Psoas muscle (tissue), 8 donors: ENCODE measurements around the gene MRPL24. TPM values are rescaled to one million over a fixed set of nuclear protein-coding genes. Genes with fewer than 3 reads are reported as not detected.

Experiments
- ATAC-seq, 4 donors: fragments of 200-7000 bp; cut with Tn5 transposase; one replicate each; pipeline ENCODE4 v1.9.1; 2020; ENCODE audit warnings: moderate library complexity in 3 of 4, mild to moderate bottlenecking in 2 of 4
- DNase-seq, 2 donors: peaks; one replicate each; pipeline ENCODE4 v3.0.0-alpha.2; 2020
- H3K27ac ChIP-seq: fragments of 200-600 bp; one replicate; pipeline ENCODE4 v1.8.0; 2022
- H3K27me3 ChIP-seq, 3 donors: fragments of 200-600 bp in 1 of 3; one replicate each; pipeline versions ENCODE4 v1.6.1 to v1.8.0; 2013 to 2022; ENCODE audit warnings: low read length in 2 of 3, mild to moderate bottlenecking in 2 of 3, moderate library complexity in 1 of 3; ENCODE audit not compliant: insufficient read depth in 3 of 3
- H3K36me3 ChIP-seq, 2 donors: fragments of 200-600 bp in 1 of 2; one replicate each; pipeline versions ENCODE4 v1.6.1 to v1.8.0; 2013 to 2022; ENCODE audit warnings: low read depth in 1 of 2, mild to moderate bottlenecking in 1 of 2, moderate library complexity in 1 of 2; ENCODE audit not compliant: insufficient read depth in 1 of 2
- H3K4me1 ChIP-seq: fragments of 200-600 bp; one replicate; pipeline ENCODE4 v1.8.0; 2022
- H3K4me3 ChIP-seq: fragments of 200-600 bp; one replicate; pipeline ENCODE4 v1.8.0; 2022; ENCODE audit warnings: mild to moderate bottlenecking
- H3K9me3 ChIP-seq: fragments of 200-600 bp; one replicate; pipeline ENCODE4 v1.8.0; 2022
- CTCF ChIP-seq: fragments of 200-600 bp; IDR thresholded peaks from one replicate; pipeline ENCODE4 v1.8.0; 2022; ENCODE audit warnings: antibody characterized with exemption
- WGBS, 3 donors: extraction: QIAGEN DNeasy Blood & Tissue Kit; methylation state at CpG; one replicate each; pipeline versions ENCODE4 v1.1.6 to v1.1.7; 2013; 5-methylcytosine and 5-hydroxymethylcytosine counted together
- intact Hi-C, 2 donors: fragments of 100-400 bp; cut with DNase I; formaldehyde crosslinking; loops; one replicate each; pipeline versions ENCODE4 v1.11.0 to v1.14.2; 2022
- polyA plus RNA-seq, 3 donors: library from polyadenylated mRNA; stranded (reverse); fragments of 200-250 nt; gene quantifications; one replicate each; pipeline ENCODE4 v1.2.3, GENCODE V29; 2013
- total RNA-seq, 4 donors: library from RNA; stranded (reverse); fragmentation: NEBNext Ultra II Directional in 2 of 4; extraction: Animal tissue kit (Norgen Biotek cat#: 25700) in 2 of 4; gene quantifications; one replicate each; pipeline versions ENCODE4 v1.2.1 to v1.2.4, GENCODE V29; 2021 to 2023
- donor health status: healthy with polysubstance abuse.
- donor health status: DM: no; HTN: no; CAD: no; lungs with moderate emphysema.
- donor health status: Bipolar disorder and iron deficiency.
- donor health status: healthy.
- donor health status: DM: yes; HTN: yes; CAD: no.
- donor health status: DM: no; HTN: no; CAD: no.
- donor health status: DM: no; HTN: no; CAD: no.
- donor health status: DM: yes; HTN: yes; CAD: no.

MRPL24 gene
- total and polyA plus RNA-seq, 7 donors, result 86.1 to 174 (median 137) TPM

GRCh38 chr1:156756355-156756754, 15.5 kb upstream of the MRPL24 start:
- Histone ChIP-seq H3K4me1 (peaks cover 39% of the 10 kb centered on the region), H3K27me3 (no peaks in the 10 kb centered on the region), H3K9me3 (no peaks in the 10 kb centered on the region), H3K27ac (no peak overlapping the region), H3K4me3 (no peak overlapping the region), H3K36me3 (no peaks in the 10 kb centered on the region)
- WGBS, 3 donors, result 94 to 97% (median 97%) methylated on average over 1 of the region's 1 CpG
- TF ChIP-seq CTCF, result no peak
- DNase-seq (no peak), ATAC-seq (no peak)
- intact Hi-C loops, result no loop called here

DNA sequence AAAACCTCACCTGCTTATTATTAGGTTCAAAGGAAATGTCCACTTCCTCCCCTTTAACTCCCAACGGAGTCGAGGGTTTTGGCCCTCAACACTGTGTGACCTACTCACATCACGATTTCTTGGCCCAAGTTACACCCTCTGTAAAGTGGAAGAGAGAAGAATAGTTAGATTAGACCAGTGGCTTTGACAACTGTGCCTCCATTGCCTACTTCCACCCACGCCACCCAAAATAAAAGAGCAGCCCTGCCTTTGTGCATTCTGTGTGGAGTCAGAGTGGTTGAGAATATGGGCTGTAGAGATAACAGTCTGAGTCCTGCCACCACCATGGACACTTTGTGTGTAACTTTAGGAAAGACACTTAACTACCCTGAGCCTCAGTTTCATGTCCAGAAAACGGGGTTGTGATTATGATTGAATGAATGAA, 14.7 kb upstream of the MRPL24 start:
- peak overlapping the region; percentile 36 for H3K27ac ChIP-seq
- H3K9me3 ChIP-seq, result no peaks in the 10 kb centered on the region
- no peaks in the 10 kb centered on the region for H3K27me3 ChIP-seq
- DNase-seq (no peak), ATAC-seq (no peak)
- TF ChIP-seq CTCF, result no peak
- no peak overlapping the region for H3K4me3 ChIP-seq
- peaks cover 33% of the 10 kb centered on the region for H3K4me1 ChIP-seq
- 36 to 44% (median 37%) methylated on average over 5 of the region's 5 CpGs for WGBS, 3 donors
- intact Hi-C loops, result no loop called here
- H3K36me3 ChIP-seq, result no peaks in the 10 kb centered on the region

DNA sequence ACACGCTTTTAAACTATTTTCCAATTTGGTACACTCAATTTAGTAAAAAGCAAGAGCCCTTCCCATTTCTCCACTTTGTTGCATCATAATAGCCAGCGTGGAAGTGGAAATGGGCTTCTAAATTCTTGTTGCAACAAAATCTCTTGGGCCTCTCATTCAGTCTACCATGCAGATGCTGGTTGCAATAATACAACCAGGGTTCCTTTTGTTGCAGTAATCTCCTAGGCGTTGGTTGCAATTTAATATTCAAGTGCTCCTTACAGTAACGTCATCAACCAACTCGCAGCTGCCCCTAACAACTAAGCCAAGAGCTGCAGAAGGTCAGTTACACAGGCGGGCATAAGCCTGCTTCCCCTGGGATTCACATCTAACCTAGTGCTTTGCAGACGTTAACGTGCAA, 13.3 kb upstream of the MRPL24 start:
- Histone ChIP-seq H3K27me3 (no peaks in the 10 kb centered on the region), H3K36me3 (no peaks in the 10 kb centered on the region), H3K9me3 (no peaks in the 10 kb centered on the region), H3K4me3 (no peak overlapping the region), H3K27ac (peak overlapping the region; percentile 50), H3K4me1 (peaks cover 37% of the 10 kb centered on the region)
- no peak for DNase-seq
- no peak for ATAC-seq
- 21 to 36% (median 23%) methylated on average over 8 of the region's 8 CpGs for WGBS, 3 donors
- no peak for TF ChIP-seq CTCF
- intact Hi-C loops, result no loop called here

DNA sequence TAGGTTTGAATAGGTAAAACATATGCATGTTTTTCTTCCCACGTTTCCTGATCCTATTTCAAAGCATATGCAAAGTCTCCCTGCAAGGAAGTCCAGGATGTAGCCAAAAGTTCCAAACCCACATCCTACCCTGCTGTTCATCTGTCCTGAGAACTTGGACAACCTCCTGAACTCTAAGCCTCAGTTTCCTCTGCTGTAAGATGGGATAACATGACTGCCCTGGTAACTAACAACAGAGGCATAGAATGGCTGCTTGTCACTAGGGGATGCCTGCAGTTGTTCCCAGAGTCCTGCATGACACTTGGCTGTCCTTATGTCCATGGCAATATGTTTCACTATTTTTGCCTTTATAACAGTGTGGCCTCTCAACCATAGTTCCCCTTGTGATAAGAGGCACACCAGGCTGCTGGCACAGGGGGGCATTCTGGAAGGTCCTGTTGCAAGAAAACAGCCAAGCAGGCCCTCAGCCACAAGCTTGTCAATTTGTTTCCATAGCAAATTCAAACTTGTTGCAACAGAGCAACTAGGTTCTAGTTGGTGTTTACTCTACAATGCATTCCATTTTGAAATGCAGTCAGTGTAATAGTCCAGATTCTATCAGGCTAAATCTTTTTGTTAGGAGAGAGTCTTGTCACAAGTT, 12.1 kb upstream of the MRPL24 start:
- intact Hi-C loops, result no loop called here
- H3K36me3 ChIP-seq, result no peaks in the 10 kb centered on the region
- H3K27ac ChIP-seq, result peak overlapping the region; percentile 98
- H3K9me3 ChIP-seq, result no peaks in the 10 kb centered on the region
- DNase-seq (no peak), ATAC-seq (no peak)
- peak overlapping the region; percentile 96 for H3K4me3 ChIP-seq
- 7 to 31% (median 16%) methylated on average over 1 of the region's 1 CpG for WGBS, 3 donors
- TF ChIP-seq CTCF, result no peak
- H3K4me1 ChIP-seq, result peaks cover 43% of the 10 kb centered on the region
- H3K27me3 ChIP-seq, result no peaks in the 10 kb centered on the region
